Measurements from ENCODE around the gene SCN5A.

SCN5A gene

DNA sequence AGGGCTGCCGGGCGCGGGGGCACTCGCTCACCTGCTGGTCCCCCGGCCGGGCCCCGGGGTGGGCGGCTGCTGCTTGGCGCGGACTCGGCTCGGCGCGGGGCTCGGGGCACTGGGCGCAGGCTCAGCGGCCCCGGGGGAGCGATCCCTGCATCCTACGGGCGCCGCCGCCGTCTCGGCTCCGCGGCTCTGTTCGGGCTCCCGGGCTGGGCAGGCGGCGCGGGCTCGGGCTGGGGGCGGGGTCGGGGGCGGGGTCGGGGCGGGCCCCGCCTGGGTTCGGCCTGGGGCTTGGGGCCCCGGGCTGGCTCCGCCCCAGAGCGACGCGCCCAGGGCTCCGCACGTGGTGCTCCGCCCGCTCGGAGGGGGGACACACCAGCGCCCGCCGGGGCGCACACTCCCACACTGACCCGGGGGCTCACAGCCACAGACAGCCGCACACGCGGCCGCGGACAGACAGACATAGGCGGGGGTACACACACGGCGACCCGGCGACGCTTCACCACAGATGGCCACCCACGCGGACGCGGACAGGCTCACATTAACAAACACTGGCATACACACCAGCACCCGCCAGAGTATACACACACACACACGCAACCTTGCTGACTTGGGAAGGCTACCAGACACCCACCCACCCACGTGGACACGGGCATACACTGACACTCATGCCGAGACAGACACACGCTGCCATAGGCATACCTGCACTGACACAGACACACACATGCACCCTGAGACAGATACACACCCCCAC, at the start of gene SCN5A:
Gene SCN5A (minus strand): TSS at position 188 of the 748 bp plus-strand sequence. CDS start 16,380 bp downstream, outside the sequence.
- in situ Hi-C loops (cut with MboI; ENCODE audit: low sequenced_read_pairs, unreplicated experiment), result no loop called here
- DNase-seq (ENCODE audit: low spot score), result peak; percentile 85
- TF ChIP-seq, protein P1, sequence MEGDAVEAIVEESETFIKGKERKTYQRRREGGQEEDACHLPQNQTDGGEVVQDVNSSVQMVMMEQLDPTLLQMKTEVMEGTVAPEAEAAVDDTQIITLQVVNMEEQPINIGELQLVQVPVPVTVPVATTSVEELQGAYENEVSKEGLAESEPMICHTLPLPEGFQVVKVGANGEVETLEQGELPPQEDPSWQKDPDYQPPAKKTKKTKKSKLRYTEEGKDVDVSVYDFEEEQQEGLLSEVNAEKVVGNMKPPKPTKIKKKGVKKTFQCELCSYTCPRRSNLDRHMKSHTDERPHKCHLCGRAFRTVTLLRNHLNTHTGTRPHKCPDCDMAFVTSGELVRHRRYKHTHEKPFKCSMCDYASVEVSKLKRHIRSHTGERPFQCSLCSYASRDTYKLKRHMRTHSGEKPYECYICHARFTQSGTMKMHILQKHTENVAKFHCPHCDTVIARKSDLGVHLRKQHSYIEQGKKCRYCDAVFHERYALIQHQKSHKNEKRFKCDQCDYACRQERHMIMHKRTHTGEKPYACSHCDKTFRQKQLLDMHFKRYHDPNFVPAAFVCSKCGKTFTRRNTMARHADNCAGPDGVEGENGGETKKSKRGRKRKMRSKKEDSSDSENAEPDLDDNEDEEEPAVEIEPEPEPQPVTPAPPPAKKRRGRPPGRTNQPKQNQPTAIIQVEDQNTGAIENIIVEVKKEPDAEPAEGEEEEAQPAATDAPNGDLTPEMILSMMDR (IDR thresholded peaks at IDR 0.05; ENCODE audit: borderline replicate concordance, control extremely low read depth, extremely low read depth, insufficient read depth, missing control alignments), result no peak

DNA sequence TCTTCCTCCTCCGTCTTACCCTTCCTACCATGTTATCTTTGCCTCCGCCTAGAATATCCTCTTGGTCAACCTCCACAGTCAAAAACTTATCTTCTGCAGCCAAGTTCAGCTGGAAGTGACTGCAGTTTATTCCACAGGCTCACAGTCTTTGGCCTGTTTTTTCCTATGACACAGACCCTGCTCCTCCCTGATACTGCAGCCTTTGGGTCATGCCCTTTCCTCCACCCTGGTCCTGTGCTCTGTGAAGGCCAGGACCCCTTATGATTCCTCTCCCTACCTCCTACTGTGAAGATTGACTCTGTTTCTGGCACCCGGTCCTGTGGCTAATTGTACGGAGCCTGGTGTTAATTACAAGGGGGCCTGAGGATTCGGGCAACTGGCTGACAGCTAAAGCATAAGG, 49.3 kb upstream of the SCN5A start:
- no peak for DNase-seq (ENCODE audit: low spot score)
- TF ChIP-seq, protein P1 (IDR thresholded peaks at IDR 0.05; ENCODE audit: borderline replicate concordance, control extremely low read depth, extremely low read depth, insufficient read depth, missing control alignments), result no peak
- in situ Hi-C loops (cut with MboI; ENCODE audit: low sequenced_read_pairs, unreplicated experiment), result no loop called here

DNA sequence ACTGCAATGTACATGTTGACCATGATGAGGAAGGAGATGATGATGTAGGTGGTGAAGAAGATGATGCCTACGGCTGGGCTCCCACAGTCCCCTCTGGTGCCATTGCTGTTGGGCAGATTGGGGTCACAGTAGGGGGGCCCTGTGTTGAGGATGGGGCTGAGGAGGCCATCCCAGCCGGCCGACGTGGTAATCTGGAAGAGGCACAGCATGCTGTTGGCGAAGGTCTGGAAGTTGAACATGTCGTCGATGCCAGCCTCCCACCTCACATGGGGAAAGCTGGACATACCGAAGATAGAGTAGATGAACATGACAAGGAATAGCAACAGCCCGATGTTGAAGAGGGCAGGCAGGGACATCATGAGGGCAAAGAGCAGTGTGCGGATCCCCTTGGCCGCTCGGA, 48.6 kb upstream of the SCN5A start:
- no peak for DNase-seq (ENCODE audit: low spot score)
- TF ChIP-seq, protein P1 (IDR thresholded peaks at IDR 0.05; ENCODE audit: borderline replicate concordance, control extremely low read depth, extremely low read depth, insufficient read depth, missing control alignments), result no peak
- in situ Hi-C loops (cut with MboI; ENCODE audit: low sequenced_read_pairs, unreplicated experiment), result no loop called here

DNA sequence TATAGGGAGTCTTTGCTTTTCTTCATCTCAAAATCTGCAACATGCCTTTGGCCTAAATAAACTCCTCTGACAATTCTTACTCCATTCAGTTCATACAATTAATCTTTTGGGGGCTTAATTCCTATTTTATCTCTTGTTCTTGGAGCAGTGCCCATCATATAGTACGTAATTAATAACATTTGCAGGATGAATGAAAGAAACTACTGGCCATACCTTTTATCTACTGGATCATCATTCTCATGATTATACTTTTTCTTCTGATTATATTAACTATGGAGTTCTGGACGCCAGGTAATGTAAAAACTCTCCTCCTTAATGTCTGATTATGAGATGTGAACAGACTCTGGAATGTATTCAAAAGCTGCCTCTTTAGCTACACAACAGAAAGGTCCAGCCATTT, 46.5 kb upstream of the SCN5A start:
- DNase-seq (ENCODE audit: low spot score), result no peak
- in situ Hi-C loops (cut with MboI; ENCODE audit: low sequenced_read_pairs, unreplicated experiment), result no loop called here
- TF ChIP-seq, protein P1 (IDR thresholded peaks at IDR 0.05; ENCODE audit: borderline replicate concordance, control extremely low read depth, extremely low read depth, insufficient read depth, missing control alignments), result no peak

DNA sequence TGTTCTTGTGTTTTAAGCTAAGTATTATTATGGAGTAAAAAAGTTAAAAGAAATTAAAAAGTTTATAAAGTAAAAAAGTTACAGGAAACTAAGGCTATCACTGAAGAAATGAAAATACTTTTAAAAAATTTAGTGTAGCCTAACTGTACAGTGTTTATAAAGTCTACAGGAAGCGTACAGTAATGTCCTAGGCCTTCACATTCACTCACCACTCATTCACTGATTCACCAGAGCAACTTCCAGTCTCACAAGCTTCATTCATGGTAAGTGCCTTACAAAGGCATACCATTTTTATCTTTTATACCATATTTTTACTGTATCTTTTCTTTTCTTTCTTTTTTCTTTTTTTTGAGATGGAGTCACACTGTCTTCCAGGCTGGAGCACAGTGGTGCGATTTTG, 40.7 kb upstream of the SCN5A start:
- TF ChIP-seq, protein P1 (IDR thresholded peaks at IDR 0.05; ENCODE audit: borderline replicate concordance, control extremely low read depth, extremely low read depth, insufficient read depth, missing control alignments), result no peak
- DNase-seq (ENCODE audit: low spot score), result no peak
- in situ Hi-C loops (cut with MboI; ENCODE audit: low sequenced_read_pairs, unreplicated experiment), result no loop called here

DNA sequence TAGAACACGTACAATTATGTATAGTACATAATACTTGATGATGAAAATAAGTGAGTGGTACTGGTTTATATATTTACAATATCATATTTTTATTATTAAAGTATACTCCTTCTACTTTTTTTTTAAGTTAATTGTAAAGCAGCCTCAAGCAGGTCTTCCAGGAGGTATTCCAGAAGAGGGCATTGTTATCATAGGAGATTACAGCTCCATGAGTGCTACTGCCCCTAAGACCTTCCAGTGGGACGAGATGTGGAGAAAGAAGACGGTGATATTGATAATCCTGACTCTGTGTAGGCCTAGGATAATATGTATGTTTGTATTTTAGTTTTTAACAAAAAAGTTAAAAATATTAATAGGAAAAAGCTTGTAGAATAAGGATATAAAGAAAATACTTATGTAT, 40.3 kb upstream of the SCN5A start:
- in situ Hi-C loops (cut with MboI; ENCODE audit: low sequenced_read_pairs, unreplicated experiment), result no loop called here
- TF ChIP-seq, protein P1 (IDR thresholded peaks at IDR 0.05; ENCODE audit: borderline replicate concordance, control extremely low read depth, extremely low read depth, insufficient read depth, missing control alignments), result no peak

More for the DNA sequence above, 40.3 kb upstream of the SCN5A start:
- no peak for DNase-seq (ENCODE audit: low spot score)

All from GM13976 (cell line).